Stromal cell of bone marrow (primary cell): ENCODE results near the gene PCSK5.
A peak's percentile ranks its signal among the peaks of the same experiment; 100 is the strongest.
"Not testable (repeated sequence)": the region's sequence is repeated elsewhere in the genome, so short reads cannot be mapped to it uniquely, and the experiment has no call there.

ENCODE experiments used
- DNase-seq: peaks from one replicate; pipeline ENCODE4 v3.0.0-alpha.2; 2012; ENCODE audit warnings: low read depth

PCSK5 gene

GRCh38 chr9:76007935-76008334 lies 117.5 kb downstream of the PCSK5 start:
- no peak for DNase-seq

- DNase-seq: no peak
These were observed 123.3 kb downstream of the PCSK5 start for GRCh38 chr9:76013809-76014208.

GRCh38 chr9:76018235-76018634 lies 127.8 kb downstream of the PCSK5 start:
- DNase-seq: no peak

- DNase-seq: no peak
These were observed 128.3 kb downstream of the PCSK5 start for GRCh38 chr9:76018761-76019160.

GRCh38 chr9:76020652-76021051 lies 130.2 kb downstream of the PCSK5 start:
- DNase-seq: no peak

GRCh38 chr9:76022317-76022716 lies 131.8 kb downstream of the PCSK5 start:
- DNase-seq: no peak

- DNase-seq: no peak
These were observed 133.3 kb downstream of the PCSK5 start for GRCh38 chr9:76023715-76024195.

- no peak for DNase-seq
These were observed 134.8 kb downstream of the PCSK5 start for GRCh38 chr9:76025286-76025685.

GRCh38 chr9:76026796-76027195 lies 136.3 kb downstream of the PCSK5 start:
- DNase-seq: no peak

GRCh38 chr9:76027416-76027815 lies 136.9 kb downstream of the PCSK5 start:
- no peak for DNase-seq

- DNase-seq: no peak
These were observed 137.4 kb downstream of the PCSK5 start for GRCh38 chr9:76027861-76028260.

GRCh38 chr9:76032038-76032796 lies 141.7 kb downstream of the PCSK5 start:
- no peak for DNase-seq

- DNase-seq: no peak
These were observed 142.4 kb downstream of the PCSK5 start for GRCh38 chr9:76032797-76033373.

GRCh38 chr9:76034049-76034448 lies 143.6 kb downstream of the PCSK5 start:
- no peak for DNase-seq

GRCh38 chr9:76036762-76037161 lies 146.3 kb downstream of the PCSK5 start:
- no peak for DNase-seq

GRCh38 chr9:76037587-76038225 lies 147.2 kb downstream of the PCSK5 start:
- DNase-seq: no peak

GRCh38 chr9:76038431-76038830 lies 148.0 kb downstream of the PCSK5 start:
- no peak for DNase-seq

- no peak for DNase-seq
These were observed 153.9 kb downstream of the PCSK5 start for GRCh38 chr9:76044266-76044819.

- peak; percentile 1 for DNase-seq
These were observed 154.7 kb downstream of the PCSK5 start for GRCh38 chr9:76045221-76045620.

- DNase-seq: no peak
These were observed 158.9 kb downstream of the PCSK5 start for GRCh38 chr9:76049341-76049740.

- DNase-seq: no peak
These were observed 177.2 kb downstream of the PCSK5 start for GRCh38 chr9:76067696-76068095.

- DNase-seq: no peak
These were observed 187.1 kb downstream of the PCSK5 start for GRCh38 chr9:76077537-76077936.

GRCh38 chr9:76081281-76081680 lies 190.8 kb downstream of the PCSK5 start:
- not testable (repeated sequence) for DNase-seq
